Activated CD8-positive, alpha-beta T cell treated with anti-CD3 and anti-CD28 coated beads, Interleukin-2, amount 10 ng/mL, durations not matched to agents 7 days and 5 days (primary cell): ENCODE results near the gene GLDC. TPM values are rescaled to one million over a fixed set of nuclear protein-coding genes. Genes with fewer than 3 reads are reported as not detected.

Experiments
- ATAC-seq: fragments of 150-1000 bp; cut with Tn5 transposase; one replicate; pipeline ENCODE4 v1.10.0; 2021; ENCODE audit warnings: moderate library complexity
- CTCF ChIA-PET: fragments of 350-600 bp; sonication (Branson Sonifier 250); formaldehyde crosslinking; loops from one replicate; lab custom pipeline; 2021; ENCODE audit warnings: antibody characterized with exemption; lab: Charles Lee
- POLR2A ChIA-PET: fragments of 350-600 bp; sonication (Branson Sonifier 250); formaldehyde crosslinking; loops from one replicate; lab custom pipeline; 2021; ENCODE audit warnings: antibody characterized with exemption; lab: Charles Lee
- DNase-seq: peaks from one replicate; pipeline ENCODE4 v3.0.0-alpha.2; 2020
- H3K27ac Mint-ChIP-seq: one replicate; pipeline ENCODE4 v1.8.0; 2021; ENCODE audit warnings: mild to moderate bottlenecking, mixed read lengths
- H3K27me3 Mint-ChIP-seq: one replicate; pipeline ENCODE4 v1.8.0; 2021; ENCODE audit warnings: low read depth, mixed read lengths
- H3K36me3 Mint-ChIP-seq: one replicate; pipeline ENCODE4 v1.8.0; 2021; ENCODE audit warnings: low read depth, mixed read lengths
- H3K4me1 Mint-ChIP-seq: one replicate; pipeline ENCODE4 v1.8.0; 2021; ENCODE audit warnings: low read depth, mixed read lengths
- H3K4me3 Mint-ChIP-seq: one replicate; pipeline ENCODE4 v1.8.0; 2021; ENCODE audit warnings: mild to moderate bottlenecking, mixed read lengths
- H3K9me3 Mint-ChIP-seq: one replicate; pipeline ENCODE4 v1.8.0; 2022; ENCODE audit warnings: mixed read lengths; ENCODE audit not compliant: insufficient read depth
- total RNA-seq, 2 experiments: library from RNA; stranded (reverse); gene quantifications; one replicate each; pipeline ENCODE4 v1.2.3, GENCODE V29; 2021

Gene GLDC
- total RNA-seq, 2 experiments from 2014 or later: 0.34 to 0.58 TPM

DNA sequence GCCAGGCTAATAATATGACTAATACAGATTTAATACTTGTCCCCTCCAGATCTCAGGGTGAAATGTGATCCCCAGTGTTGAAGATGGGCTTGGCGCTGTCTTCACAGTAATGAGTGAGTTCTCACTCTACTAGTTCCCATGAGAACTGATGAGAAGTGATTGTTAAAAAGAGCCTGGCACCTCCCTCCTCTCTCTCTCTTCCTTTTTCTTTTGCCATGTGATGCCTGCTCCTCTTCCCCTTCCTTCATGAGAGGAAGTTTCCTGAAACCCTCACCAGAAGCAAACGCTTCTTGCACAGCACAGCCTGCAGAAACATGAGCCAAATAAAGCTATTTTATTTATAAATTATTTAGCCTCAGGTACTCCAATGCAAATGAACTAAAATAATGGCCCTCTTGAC, 55.2 kb downstream of the GLDC start:
- H3K27ac Mint-ChIP-seq: no peak overlapping the region
- no peaks in the 10 kb centered on the region for H3K4me1 Mint-ChIP-seq
- POLR2A ChIA-PET: no interaction called here

DNA sequence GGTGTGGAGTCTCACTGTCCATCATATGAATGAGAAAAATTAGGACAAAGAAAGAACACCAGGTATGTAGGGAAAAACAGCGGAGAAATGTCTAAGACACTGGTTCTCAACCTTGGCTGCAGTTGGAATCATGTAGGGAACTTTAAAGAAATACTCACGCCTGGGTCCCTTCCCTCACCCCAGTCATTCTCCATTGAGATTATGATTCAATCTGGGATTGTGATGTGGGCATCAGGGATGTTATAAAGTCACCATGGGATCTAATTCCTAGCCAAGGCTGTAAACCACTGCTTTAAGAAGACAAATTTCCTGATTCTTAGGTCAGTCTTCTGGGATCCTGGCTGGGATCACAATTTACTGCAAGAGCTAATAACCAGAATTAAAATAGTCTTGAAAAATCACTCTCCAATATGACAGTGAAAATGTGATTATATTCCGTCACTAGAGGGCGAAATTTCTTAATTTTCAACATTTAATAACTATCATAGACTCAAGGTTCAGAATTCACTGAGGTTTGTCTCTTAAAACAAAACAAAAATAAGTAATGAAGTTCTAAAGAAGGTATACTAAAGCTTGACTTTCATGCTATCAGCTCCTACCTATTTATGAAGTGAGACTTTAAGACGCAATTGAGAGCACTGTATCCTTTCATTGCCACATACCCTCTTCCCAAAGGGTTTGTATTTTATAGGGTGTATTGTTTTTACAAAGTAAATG, 60.5 kb downstream of the GLDC start:
- Mint-ChIP-seq H3K36me3 (no peaks in the 10 kb centered on the region), H3K4me1 (no peaks in the 10 kb centered on the region), H3K27ac (no peak overlapping the region), H3K9me3 (no peaks in the 10 kb centered on the region), H3K4me3 (no peak overlapping the region), H3K27me3 (peaks cover 2% of the 10 kb centered on the region)
- ChIA-PET POLR2A (no interaction called here), CTCF (interaction anchor here (0.7 to 2.8 kb wide), 17 partner anchors 9 to 242 kb away, joined by 3 to 10 read pairs (median 3); partner anchors contain the start of gene KDM4C)
- no peak for DNase-seq
- ATAC-seq: peak; percentile 64

More for the DNA sequence above, 55.2 kb downstream of the GLDC start:
- no peak overlapping the region for H3K4me3 Mint-ChIP-seq
- ATAC-seq (no peak), DNase-seq (no peak)
- no peaks in the 10 kb centered on the region for H3K27me3 Mint-ChIP-seq
- no peaks in the 10 kb centered on the region for H3K36me3 Mint-ChIP-seq
- H3K9me3 Mint-ChIP-seq: no peaks in the 10 kb centered on the region
- CTCF ChIA-PET: interaction anchor here (0.6 kb wide), 1 partner anchor 730 kb away, joined by 3 read pairs; no protein-coding TSS in a partner anchor

GRCh38 chr9:6581253-6581652, 64.3 kb downstream of the GLDC start:
- no peak overlapping the region for H3K4me3 Mint-ChIP-seq
- H3K4me1 Mint-ChIP-seq: no peaks in the 10 kb centered on the region
- ATAC-seq (no peak), DNase-seq (no peak)
- H3K9me3 Mint-ChIP-seq: no peaks in the 10 kb centered on the region
- ChIA-PET CTCF (no interaction called here), POLR2A (no interaction called here)
- H3K36me3 Mint-ChIP-seq: no peaks in the 10 kb centered on the region
- H3K27ac Mint-ChIP-seq: no peak overlapping the region
- peaks cover 6% of the 10 kb centered on the region for H3K27me3 Mint-ChIP-seq

- CTCF ChIA-PET: no interaction called here
Observed at GRCh38 chr9:6579613-6580012, 65.9 kb downstream of the GLDC start.

GRCh38 chr9:6576987-6577386, 68.5 kb downstream of the GLDC start:
- POLR2A ChIA-PET: no interaction called here
- no peaks in the 10 kb centered on the region for H3K36me3 Mint-ChIP-seq
- no peaks in the 10 kb centered on the region for H3K9me3 Mint-ChIP-seq
- H3K4me1 Mint-ChIP-seq: no peaks in the 10 kb centered on the region
- no peak overlapping the region for H3K4me3 Mint-ChIP-seq
- no peak for ATAC-seq
- peaks cover 16% of the 10 kb centered on the region for H3K27me3 Mint-ChIP-seq
- H3K27ac Mint-ChIP-seq: no peak overlapping the region
- DNase-seq: no peak
- CTCF ChIA-PET: interaction anchor here (1.1 to 1.8 kb wide), 2 partner anchors 8 to 90 kb away, joined by 3 to 10 read pairs; no protein-coding TSS in a partner anchor

More at GRCh38 chr9:6579613-6580012, 65.9 kb downstream of the GLDC start:
- Mint-ChIP-seq H3K27ac (no peak overlapping the region), H3K4me1 (no peaks in the 10 kb centered on the region), H3K9me3 (no peaks in the 10 kb centered on the region), H3K4me3 (no peak overlapping the region), H3K36me3 (no peaks in the 10 kb centered on the region), H3K27me3 (peaks cover 6% of the 10 kb centered on the region)
- DNase-seq: no peak
- POLR2A ChIA-PET: no interaction called here
- no peak for ATAC-seq

GRCh38 chr9:6575324-6576034, 70.0 kb downstream of the GLDC start:
- Mint-ChIP-seq H3K4me3 (no peak overlapping the region), H3K4me1 (no peaks in the 10 kb centered on the region), H3K36me3 (no peaks in the 10 kb centered on the region), H3K9me3 (no peaks in the 10 kb centered on the region), H3K27me3 (peaks cover 14% of the 10 kb centered on the region), H3K27ac (no peak overlapping the region)
- DNase-seq: no peak
- POLR2A ChIA-PET: no interaction called here
- CTCF ChIA-PET: interaction anchor here (1.2 to 1.8 kb wide), 2 partner anchors 10 to 270 kb away, joined by 5 to 10 read pairs; no protein-coding TSS in a partner anchor
- no peak for ATAC-seq

GRCh38 chr9:6567140-6567591, 78.4 kb downstream of the GLDC start:
- POLR2A ChIA-PET: interaction anchor here (0.9 kb wide), 1 partner anchor 154 kb away, joined by 4 read pairs; the partner anchor contains the start of gene UHRF2
- Mint-ChIP-seq H3K27ac (no peak overlapping the region), H3K27me3 (no peaks in the 10 kb centered on the region), H3K4me1 (no peaks in the 10 kb centered on the region), H3K36me3 (no peaks in the 10 kb centered on the region), H3K4me3 (no peak overlapping the region), H3K9me3 (no peaks in the 10 kb centered on the region)
- CTCF ChIA-PET: interaction anchor here (0.7 to 5.4 kb wide), 8 partner anchors 19 to 681 kb away, joined by 3 to 83 read pairs (median 4); no protein-coding TSS in a partner anchor
- no peak for DNase-seq
- ATAC-seq: no peak

GRCh38 chr9:6566409-6567139, 79.0 kb downstream of the GLDC start:
- H3K9me3 Mint-ChIP-seq: no peaks in the 10 kb centered on the region
- no peaks in the 10 kb centered on the region for H3K4me1 Mint-ChIP-seq
- ATAC-seq (no peak), DNase-seq (no peak)
- CTCF ChIA-PET: interaction anchor here (0.7 to 5.4 kb wide), 5 partner anchors 19 to 221 kb away, joined by 3 to 83 read pairs (median 5); no protein-coding TSS in a partner anchor
- H3K27me3 Mint-ChIP-seq: no peaks in the 10 kb centered on the region
- H3K36me3 Mint-ChIP-seq: no peaks in the 10 kb centered on the region
- no peak overlapping the region for H3K4me3 Mint-ChIP-seq
- POLR2A ChIA-PET: no interaction called here
- no peak overlapping the region for H3K27ac Mint-ChIP-seq

GRCh38 chr9:6565312-6565711, 80.2 kb downstream of the GLDC start:
- ChIA-PET POLR2A (no interaction called here), CTCF (interaction anchor here (5.4 kb wide), 1 partner anchor 209 kb away, joined by 83 read pairs; no protein-coding TSS in a partner anchor)
- Mint-ChIP-seq H3K9me3 (no peaks in the 10 kb centered on the region), H3K27ac (no peak overlapping the region), H3K36me3 (no peaks in the 10 kb centered on the region), H3K27me3 (no peaks in the 10 kb centered on the region), H3K4me3 (no peak overlapping the region), H3K4me1 (no peaks in the 10 kb centered on the region)
- DNase-seq: no peak
- no peak for ATAC-seq

DNA sequence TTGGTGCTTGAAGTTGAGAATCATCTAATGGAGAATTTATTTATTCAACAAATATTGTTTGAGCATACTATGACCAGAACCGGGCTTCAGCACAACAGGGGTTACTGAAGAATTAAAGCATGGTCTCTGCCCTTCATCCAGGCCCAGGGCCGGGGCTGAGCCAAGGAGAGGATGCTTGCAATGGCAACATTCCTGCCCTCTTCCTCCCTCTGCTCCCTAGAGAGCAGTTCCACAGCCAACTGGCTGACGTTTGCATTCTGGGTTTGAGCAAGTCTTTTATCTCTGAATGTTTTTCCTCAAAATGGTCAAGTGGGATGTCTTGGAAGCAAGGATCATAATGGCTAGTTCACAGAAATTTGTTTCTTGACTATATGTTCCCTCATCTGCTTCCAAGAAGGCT, 80.7 kb downstream of the GLDC start:
- CTCF ChIA-PET: interaction anchor here (5.4 kb wide), 1 partner anchor 209 kb away, joined by 83 read pairs; no protein-coding TSS in a partner anchor
- H3K4me1 Mint-ChIP-seq: no peaks in the 10 kb centered on the region
- DNase-seq (no peak), ATAC-seq (no peak)
- no peak overlapping the region for H3K4me3 Mint-ChIP-seq
- H3K27me3 Mint-ChIP-seq: no peaks in the 10 kb centered on the region
- POLR2A ChIA-PET: no interaction called here
- H3K36me3 Mint-ChIP-seq: no peaks in the 10 kb centered on the region
- H3K9me3 Mint-ChIP-seq: no peaks in the 10 kb centered on the region
- no peak overlapping the region for H3K27ac Mint-ChIP-seq

- ChIA-PET CTCF (no interaction called here), POLR2A (no interaction called here)
- no peaks in the 10 kb centered on the region for H3K27me3 Mint-ChIP-seq
- no peak overlapping the region for H3K4me3 Mint-ChIP-seq
- H3K27ac Mint-ChIP-seq: no peak overlapping the region
- ATAC-seq: no peak
- no peaks in the 10 kb centered on the region for H3K36me3 Mint-ChIP-seq
- H3K4me1 Mint-ChIP-seq: no peaks in the 10 kb centered on the region
- no peak for DNase-seq
- no peaks in the 10 kb centered on the region for H3K9me3 Mint-ChIP-seq
Observed at GRCh38 chr9:6564360-6564759, 81.2 kb downstream of the GLDC start.
